H9 (cell line): ENCODE results near the gene CDH7. TPM values are rescaled to one million over a fixed set of nuclear protein-coding genes. Genes with fewer than 3 reads are reported as not detected.
A peak's percentile ranks its signal among the peaks of the same experiment; 100 is the strongest.

ENCODE experiments used
- DNase-seq: peaks from one replicate; pipeline ENCODE4 v3.0.0-alpha.2; 2017
- H2AFZ ChIP-seq: one replicate; pipeline ENCODE4 v1.6.1; 2013; ENCODE audit warnings: mild to moderate bottlenecking, low read length, control low read depth, moderate library complexity
- H2AK5ac ChIP-seq: 2 replicates; pipeline ENCODE4 v1.6.1; 2013; ENCODE audit warnings: low read length, control low read depth, mixed read lengths; ENCODE audit not compliant: insufficient read length
- H2BK120ac ChIP-seq: one replicate; pipeline ENCODE4 v1.6.1; 2013; ENCODE audit warnings: low read depth, mild to moderate bottlenecking, low read length, control low read depth, inconsistent platforms; ENCODE audit not compliant: poor library complexity, severe bottlenecking
- H2BK12ac ChIP-seq: 2 replicates; pipeline ENCODE4 v1.6.1; 2013; ENCODE audit warnings: low read length, control low read depth, mixed read lengths, low read depth; ENCODE audit not compliant: insufficient read length
- H2BK15ac ChIP-seq: 2 replicates; pipeline ENCODE4 v1.6.1; 2013; ENCODE audit warnings: low read depth, low read length, control low read depth
- H2BK20ac ChIP-seq: one replicate; pipeline ENCODE4 v1.6.1; 2013; ENCODE audit warnings: low read depth, mild to moderate bottlenecking, low read length, control low read depth, inconsistent platforms; ENCODE audit not compliant: poor library complexity, severe bottlenecking
- H2BK5ac ChIP-seq: 2 replicates; pipeline ENCODE4 v1.6.1; 2013; ENCODE audit warnings: low read length, control low read depth, mixed read lengths; ENCODE audit not compliant: insufficient read length
- H3K14ac ChIP-seq: 2 replicates; pipeline ENCODE4 v1.6.1; 2013; ENCODE audit warnings: low read length, control low read depth; ENCODE audit not compliant: insufficient read depth
- H3K18ac ChIP-seq: 2 replicates; pipeline ENCODE4 v1.6.1; 2013; ENCODE audit warnings: low read depth, mild to moderate bottlenecking, mixed read lengths, low read length, control low read depth; ENCODE audit not compliant: insufficient read length
- H3K23ac ChIP-seq: 2 replicates; pipeline ENCODE4 v1.6.1; 2013; ENCODE audit warnings: low read length, control low read depth, mixed read lengths, low read depth; ENCODE audit not compliant: insufficient read length
- H3K23me2 ChIP-seq: 2 replicates; pipeline ENCODE4 v1.6.1; 2013; ENCODE audit warnings: low read depth, mild to moderate bottlenecking, mixed read lengths, low read length, control low read depth; ENCODE audit not compliant: insufficient read length, poor library complexity, severe bottlenecking
- H3K27ac ChIP-seq: 2 replicates; pipeline ENCODE4 v1.5.1; 2013; ENCODE audit warnings: low read length, control low read depth, mixed read lengths, low read depth; ENCODE audit not compliant: insufficient read length
- H3K27me3 ChIP-seq: 2 replicates; pipeline ENCODE4 v1.6.1; 2013; ENCODE audit warnings: low read length, control low read depth, inconsistent platforms; ENCODE audit not compliant: insufficient read depth
- H3K4ac ChIP-seq: 2 replicates; pipeline ENCODE4 v1.6.1; 2013; ENCODE audit warnings: low read depth, mild to moderate bottlenecking, control low read depth, inconsistent platforms, low read length, moderate library complexity
- H3K4me1 ChIP-seq: 2 replicates; pipeline ENCODE4 v1.6.1; 2013; ENCODE audit warnings: low read length, control low read depth, inconsistent platforms; ENCODE audit not compliant: insufficient read depth
- H3K4me2 ChIP-seq: 2 replicates; pipeline ENCODE4 v1.6.1; 2013; ENCODE audit warnings: low read length, control low read depth, mixed read lengths; ENCODE audit not compliant: insufficient read length, insufficient read depth
- H3K56ac ChIP-seq: 2 replicates; pipeline ENCODE4 v1.6.1; 2013; ENCODE audit warnings: low read depth, mild to moderate bottlenecking, mixed read lengths, low read length, control low read depth; ENCODE audit not compliant: insufficient read length
- H3K79me1 ChIP-seq: 2 replicates; pipeline ENCODE4 v1.6.1; 2013; ENCODE audit warnings: low read depth, mild to moderate bottlenecking, moderate library complexity, low read length, control low read depth, inconsistent platforms; ENCODE audit not compliant: insufficient read depth, poor library complexity, severe bottlenecking
- H3K79me2 ChIP-seq: 2 replicates; pipeline ENCODE4 v1.6.1; 2013; ENCODE audit warnings: low read length, control low read depth, inconsistent platforms; ENCODE audit not compliant: insufficient read depth
- H3K9ac ChIP-seq: 2 replicates; pipeline ENCODE4 v1.6.1; 2013; ENCODE audit warnings: low read length, control low read depth, mixed read lengths; ENCODE audit not compliant: insufficient read length; ENCODE audit errors: extremely low read depth
- H3K9me3 ChIP-seq: one replicate; pipeline ENCODE4 v1.6.1; 2013; ENCODE audit warnings: low read depth, low read length, inconsistent platforms; ENCODE audit not compliant: control insufficient read depth
- H3T11ph ChIP-seq: one replicate; pipeline ENCODE4 v1.6.1; 2013; ENCODE audit warnings: mild to moderate bottlenecking, low read length, control low read depth, inconsistent platforms
- H4K20me1 ChIP-seq: one replicate; pipeline ENCODE4 v1.6.1; 2013; ENCODE audit not compliant: control insufficient read depth, insufficient read length, insufficient read depth
- H4K5ac ChIP-seq: 2 replicates; pipeline ENCODE4 v1.6.1; 2013; ENCODE audit warnings: low read depth, mild to moderate bottlenecking, mixed read lengths, low read length, control low read depth; ENCODE audit not compliant: insufficient read length
- H4K8ac ChIP-seq: replicated peaks from 2 replicates; pipeline ENCODE4 v1.6.1; 2013; ENCODE audit warnings: low read length, control low read depth, mixed read lengths, low read depth; ENCODE audit not compliant: insufficient read length
- H4K91ac ChIP-seq: 2 replicates; pipeline ENCODE4 v1.6.1; 2013; ENCODE audit warnings: low read depth, mild to moderate bottlenecking, moderate library complexity, mixed read lengths, low read length, control low read depth; ENCODE audit not compliant: insufficient read length
- H3K27ac Mint-ChIP-seq, 3 experiments: 2 replicates in 2 of 3; 3 replicates in 1 of 3; pipeline ENCODE4 v1.8.0; 2020 to 2021; ENCODE audit warnings: mixed read lengths in 3 of 3, mild to moderate bottlenecking in 1 of 3, moderate library complexity in 1 of 3
- H3K27me3 Mint-ChIP-seq: 2 replicates; pipeline ENCODE4 v1.8.0; 2021; ENCODE audit warnings: low read depth, mild to moderate bottlenecking, moderate library complexity, mixed read lengths
- H3K36me3 Mint-ChIP-seq, 3 experiments: 2 replicates in 2 of 3; 3 replicates in 1 of 3; pipeline ENCODE4 v1.8.0; 2020 to 2021; ENCODE audit warnings: low read depth in 3 of 3, mixed read lengths in 3 of 3; ENCODE audit not compliant: insufficient read depth in 1 of 3
- H3K4me1 Mint-ChIP-seq, 2 experiments: 2 replicates each; pipeline ENCODE4 v1.8.0; 2020; ENCODE audit warnings: mixed read lengths in 2 of 2
- H3K4me3 Mint-ChIP-seq, 2 experiments: 2 replicates in 1 of 2; 3 replicates in 1 of 2; pipeline ENCODE4 v1.8.0; 2020 to 2021; ENCODE audit warnings: mild to moderate bottlenecking in 2 of 2, mixed read lengths in 2 of 2, moderate library complexity in 1 of 2
- H3K9me3 Mint-ChIP-seq, 2 experiments: 2 replicates in 1 of 2; 3 replicates in 1 of 2; pipeline ENCODE4 v1.8.0; 2020; ENCODE audit warnings: mild to moderate bottlenecking in 2 of 2, mixed read lengths in 2 of 2, moderate library complexity in 1 of 2
- WGBS: extraction: QIAGEN DNeasy Blood & Tissue Kit; methylation state at CpG from one replicate; pipeline ENCODE4 v1.1.7; 2013; ENCODE audit warnings: missing lambda C conversion rate, low lambda C conversion rate, mixed read lengths; ENCODE audit not compliant: insufficient read length; ENCODE audit errors: extremely low coverage; 5-methylcytosine and 5-hydroxymethylcytosine counted together
- total RNA-seq: library from RNA; stranded (reverse); gene quantifications from 2 replicates; pipeline ENCODE4 v1.2.1, GENCODE V29; 2021
- TF ChIP-seq, protein P1 (sequence below): fragments of 200-600 bp; sonication (generic); conservative IDR thresholded peaks from 3 replicates; pipeline ENCODE4 v1.8.0; 2021; ENCODE audit warnings: antibody characterized with exemption, mild to moderate bottlenecking

The CDH7 gene
- total RNA-seq, 1 experiment from 2014 or later = 0.13 TPM

DNA sequence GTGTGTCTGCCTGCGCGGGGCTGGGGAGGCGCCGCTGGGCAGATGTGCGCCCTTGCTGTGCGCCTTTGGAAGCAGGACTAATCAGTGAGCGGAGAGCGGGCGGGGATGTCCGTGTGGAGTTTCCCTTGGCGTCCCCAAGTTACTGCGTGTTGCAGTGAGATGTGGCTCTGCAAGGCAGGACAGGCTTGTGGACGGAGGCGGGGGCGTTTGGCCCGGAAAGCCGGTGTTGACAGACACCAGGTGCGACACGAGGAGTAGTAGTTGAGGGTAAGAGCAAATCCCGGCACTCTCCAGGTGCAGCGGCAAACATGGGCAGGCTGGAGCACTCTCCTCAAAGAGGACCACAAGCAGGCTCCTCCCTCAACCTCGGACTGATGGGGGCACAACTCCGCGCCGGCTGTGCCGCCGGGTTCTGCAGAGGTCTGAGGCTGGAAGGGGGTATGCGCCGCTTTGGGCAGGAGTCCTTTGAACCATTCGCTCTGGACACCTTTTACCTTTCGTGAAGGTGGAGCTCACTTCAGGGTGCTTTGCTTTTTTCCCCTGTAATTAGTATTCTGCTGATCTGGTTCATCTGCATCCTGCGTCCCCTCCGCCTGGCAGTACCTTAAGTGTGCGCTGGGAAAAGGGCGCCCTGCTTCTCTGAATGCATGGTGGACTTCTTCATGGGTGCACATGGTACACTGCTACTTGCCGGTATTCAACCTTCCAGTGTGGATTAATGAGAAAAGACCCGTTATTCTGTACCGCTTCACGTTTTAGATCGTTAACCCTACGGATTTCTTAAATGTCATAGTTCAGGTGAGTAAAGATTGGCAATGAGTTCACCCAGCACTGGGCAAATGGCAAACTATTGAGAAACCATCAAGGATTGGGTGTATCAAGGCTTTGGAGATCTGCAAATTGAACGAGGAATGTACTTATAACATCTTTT, 608 bp downstream of the CDH7 start:
- TF ChIP-seq, protein P1, sequence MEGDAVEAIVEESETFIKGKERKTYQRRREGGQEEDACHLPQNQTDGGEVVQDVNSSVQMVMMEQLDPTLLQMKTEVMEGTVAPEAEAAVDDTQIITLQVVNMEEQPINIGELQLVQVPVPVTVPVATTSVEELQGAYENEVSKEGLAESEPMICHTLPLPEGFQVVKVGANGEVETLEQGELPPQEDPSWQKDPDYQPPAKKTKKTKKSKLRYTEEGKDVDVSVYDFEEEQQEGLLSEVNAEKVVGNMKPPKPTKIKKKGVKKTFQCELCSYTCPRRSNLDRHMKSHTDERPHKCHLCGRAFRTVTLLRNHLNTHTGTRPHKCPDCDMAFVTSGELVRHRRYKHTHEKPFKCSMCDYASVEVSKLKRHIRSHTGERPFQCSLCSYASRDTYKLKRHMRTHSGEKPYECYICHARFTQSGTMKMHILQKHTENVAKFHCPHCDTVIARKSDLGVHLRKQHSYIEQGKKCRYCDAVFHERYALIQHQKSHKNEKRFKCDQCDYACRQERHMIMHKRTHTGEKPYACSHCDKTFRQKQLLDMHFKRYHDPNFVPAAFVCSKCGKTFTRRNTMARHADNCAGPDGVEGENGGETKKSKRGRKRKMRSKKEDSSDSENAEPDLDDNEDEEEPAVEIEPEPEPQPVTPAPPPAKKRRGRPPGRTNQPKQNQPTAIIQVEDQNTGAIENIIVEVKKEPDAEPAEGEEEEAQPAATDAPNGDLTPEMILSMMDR = peak; percentile 19; the same call in 2 of the 3 replicates
- Histone ChIP-seq H3K27me3 (peaks cover 12% of the 10 kb centered on the region; the same call in 1 of the 2 replicates), H3K18ac (no peak overlapping the region), H4K91ac (no peak overlapping the region), H2BK12ac (no peak overlapping the region), H3K79me2 (no peaks in the 10 kb centered on the region), H2BK5ac (no peak overlapping the region), H4K5ac (no peak overlapping the region), H3K56ac (no peak overlapping the region), H3K23ac (no peak overlapping the region), H3K27ac (no peak overlapping the region), H3K4ac (no peak overlapping the region), H3K9ac (no peak overlapping the region), H2BK15ac (no peak overlapping the region), H3K79me1 (no peaks in the 10 kb centered on the region), H3K4me1 (no peaks in the 10 kb centered on the region), H3K23me2 (peaks cover 4% of the 10 kb centered on the region), H3K9me3 (no peaks in the 10 kb centered on the region), H4K8ac (no peak overlapping the region), H2AFZ (no peak overlapping the region), H4K20me1 (no peaks in the 10 kb centered on the region), H2AK5ac (no peak overlapping the region), H3K4me2 (peak overlapping the region; percentile 82), H2BK20ac (no peak overlapping the region), H3T11ph (no peak overlapping the region), H3K14ac (no peak overlapping the region), H2BK120ac (no peak overlapping the region)
- H3K36me3 Mint-ChIP-seq = no peaks in the 10 kb centered on the region
- H3K27me3 Mint-ChIP-seq = peaks cover 62% of the 10 kb centered on the region
- peak; percentile 72 for DNase-seq
- H3K4me1 Mint-ChIP-seq = peaks cover 19 to 24% of the 10 kb centered on the region in 2 experiments
- no peak overlapping the region; a peak in 1 of 7 replicates for H3K27ac Mint-ChIP-seq
- WGBS = no CpG with 5 or more reads among the region's 42 CpGs
- no peaks in the 10 kb centered on the region; a peak in 1 of 5 replicates for H3K9me3 Mint-ChIP-seq
- peak overlapping the region; percentile 84 to 93 for H3K4me3 Mint-ChIP-seq
